Small intestine (tissue), 7 donors: Measurements from ENCODE around the gene SCN4B. TPM values are rescaled to one million over a fixed set of nuclear protein-coding genes. Genes with fewer than 3 reads are reported as not detected.

Experiments used
- DNase-seq, 2 donors: peaks; one replicate each; pipeline versions ENCODE4 v3.0.0 to v3.0.0-alpha.2; 2013
- FAIRE-seq: peaks from 2 replicates; lab custom pipeline; 2012; peaks lifted over from hg19 to GRCh38; lab: Jason Lieb, UNC
- H3K27ac ChIP-seq, 3 donors: one replicate each; pipeline ENCODE4 v1.5.1; 2013; ENCODE audit warnings: low read length in 2 of 3, mild to moderate bottlenecking in 2 of 3, control low read depth in 1 of 3, inconsistent platforms in 1 of 3, low read depth in 1 of 3, moderate library complexity in 1 of 3
- H3K27me3 ChIP-seq, 3 donors: one replicate each; pipeline ENCODE4 v1.6.1; 2013; ENCODE audit warnings: low read length in 3 of 3, inconsistent platforms in 1 of 3; ENCODE audit not compliant: control insufficient read depth in 3 of 3, insufficient read depth in 3 of 3
- H3K36me3 ChIP-seq, 3 donors: one replicate each; pipeline ENCODE4 v1.6.1; 2013; ENCODE audit warnings: low read length in 3 of 3, inconsistent platforms in 1 of 3, low read depth in 1 of 3, mild to moderate bottlenecking in 1 of 3, moderate library complexity in 1 of 3; ENCODE audit not compliant: control insufficient read depth in 3 of 3, insufficient read depth in 2 of 3
- H3K4me1 ChIP-seq, 3 donors: one replicate each; pipeline ENCODE4 v1.6.1; 2013; ENCODE audit warnings: low read length in 2 of 3, inconsistent platforms in 1 of 3, low read depth in 1 of 3, mild to moderate bottlenecking in 1 of 3, moderate library complexity in 1 of 3; ENCODE audit not compliant: control insufficient read depth in 3 of 3, insufficient read depth in 2 of 3
- H3K4me3 ChIP-seq, 3 donors: one replicate each; pipeline ENCODE4 v1.5.1; 2013; ENCODE audit warnings: low read length in 3 of 3, control low read depth in 1 of 3, inconsistent platforms in 1 of 3, low read depth in 1 of 3, mild to moderate bottlenecking in 1 of 3, moderate library complexity in 1 of 3
- H3K9me3 ChIP-seq, 2 donors: one replicate each; pipeline ENCODE4 v1.6.1; 2013; ENCODE audit warnings: low read depth in 1 of 2, low read length in 1 of 2; ENCODE audit not compliant: control insufficient read depth in 2 of 2, insufficient read depth in 1 of 2
- WGBS, 3 donors: extraction: QIAGEN DNeasy Blood & Tissue Kit; methylation state at CpG; one replicate each; pipeline ENCODE4 v1.1.7; 2013; 5-methylcytosine and 5-hydroxymethylcytosine counted together
- polyA plus RNA-seq, 4 donors: library from polyadenylated mRNA; stranded (reverse) in 3 of 4; unstranded in 1 of 4; fragments of 200-250 nt in 3 of 4; fragments of 120-200 nt in 1 of 4; gene quantifications; one replicate each; pipeline versions ENCODE4 v1.2.1 to v1.2.3, GENCODE V29; 2013
- donor health status: healthy with polysubstance abuse.
- donor health status: control.
- donor health status: control.
- donor health status: Bipolar disorder and iron deficiency.
- donor health status: healthy.

SCN4B gene
- polyA plus RNA-seq, 4 donors = 0.45 to 3.8 (median 2.1) TPM

DNA sequence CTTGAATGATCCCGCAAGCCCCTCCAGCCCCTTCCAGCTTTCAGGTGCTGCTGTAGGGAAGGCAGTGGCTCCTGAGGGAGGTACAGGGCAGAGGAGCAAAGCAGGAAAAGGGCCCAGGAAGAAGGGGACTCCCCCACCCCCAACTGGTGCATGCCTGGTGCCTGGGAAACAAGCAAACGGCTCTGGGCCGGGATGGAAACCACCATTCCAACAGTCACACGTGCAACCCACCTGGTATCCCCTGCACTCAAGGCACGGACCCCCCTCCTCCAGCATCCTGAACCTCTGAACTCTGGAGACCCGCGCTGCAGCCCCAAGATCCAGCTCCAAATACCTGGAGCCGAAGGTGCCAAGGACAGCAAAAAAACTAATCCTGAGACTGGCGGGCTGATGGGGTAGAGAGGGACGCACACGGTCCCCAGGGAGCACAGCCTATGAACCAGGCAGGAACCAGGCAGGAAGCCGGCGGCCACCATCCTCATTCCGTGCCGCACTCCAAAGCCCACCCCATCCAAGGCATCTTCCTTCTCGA lies 537 bp downstream of the SCN4B start:
- peak overlapping the region in 2 of 3 donors; percentile 37 to 43 for H3K4me3 ChIP-seq
- peaks cover 11 to 90% (median 32%) of the 10 kb centered on the region in 3 donors for H3K27me3 ChIP-seq
- H3K4me1 ChIP-seq = peaks cover 0 to 46% (median 2%) of the 10 kb centered on the region in 3 donors
- H3K27ac ChIP-seq = no peak overlapping the region
- FAIRE-seq = no peak
- DNase-seq = no peak
- WGBS, 3 donors = 16 to 23% (median 22%) methylated on average over 15 to 16 of the region's 16 CpGs
- peaks cover 0 to 4% of the 10 kb centered on the region in 2 donors for H3K9me3 ChIP-seq
- no peaks in the 10 kb centered on the region for H3K36me3 ChIP-seq

DNA sequence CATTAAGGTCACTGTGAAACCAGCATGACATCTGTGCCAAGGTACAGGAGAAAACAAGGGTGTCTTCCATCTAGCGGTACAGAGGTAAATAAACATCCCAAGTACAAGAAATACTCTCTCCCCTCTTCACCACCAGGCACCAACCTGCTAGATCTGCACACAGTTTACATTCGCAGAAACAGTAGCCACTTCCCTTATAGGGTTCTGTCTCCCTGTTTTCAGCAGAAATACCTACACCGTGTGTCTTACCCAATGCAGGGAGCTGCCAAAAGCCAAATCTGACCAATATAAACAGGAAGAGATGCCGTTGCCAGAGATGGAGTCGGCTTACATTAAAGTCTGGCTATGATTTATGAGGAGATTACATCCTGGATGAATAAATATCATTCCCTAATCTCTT lies 1.2 kb downstream of the SCN4B start:
- no peaks in the 10 kb centered on the region for H3K36me3 ChIP-seq
- DNase-seq (no peak), FAIRE-seq (no peak)
- H3K4me1 ChIP-seq = peaks cover 0 to 39% (median 2%) of the 10 kb centered on the region in 3 donors
- peaks cover 0 to 2% of the 10 kb centered on the region in 2 donors for H3K9me3 ChIP-seq
- no peak overlapping the region for H3K27ac ChIP-seq
- 31 to 48% (median 38%) methylated on average over 5 of the region's 5 CpGs for WGBS, 3 donors
- H3K4me3 ChIP-seq = no peak overlapping the region
- peaks cover 11 to 90% (median 27%) of the 10 kb centered on the region in 3 donors for H3K27me3 ChIP-seq

DNA sequence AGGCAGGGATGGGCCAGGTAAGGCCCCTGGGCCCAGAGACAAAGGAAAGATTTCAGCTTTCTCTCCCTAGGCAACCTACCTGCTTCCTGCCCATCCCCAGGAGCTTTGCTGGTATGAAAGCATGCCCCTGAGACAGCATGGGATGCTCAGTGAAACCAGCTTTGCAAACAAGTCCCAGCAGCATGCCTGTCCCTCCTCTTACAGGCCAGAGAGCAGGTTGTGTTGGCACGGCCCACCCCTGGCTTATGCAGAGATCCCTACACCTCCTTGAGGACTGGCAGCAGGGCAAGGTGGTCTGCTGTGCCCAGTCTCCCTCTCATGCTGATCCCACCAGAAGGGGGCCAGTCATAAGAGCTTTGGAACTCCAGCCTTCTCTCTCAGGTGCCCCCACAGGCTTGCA lies 3.1 kb downstream of the SCN4B start:
- Histone ChIP-seq H3K27ac (no peak overlapping the region), H3K36me3 (no peaks in the 10 kb centered on the region), H3K4me3 (no peak overlapping the region), H3K4me1 (peaks cover 0 to 22% (median 2%) of the 10 kb centered on the region in 3 donors), H3K27me3 (peaks cover 11 to 78% (median 13%) of the 10 kb centered on the region in 3 donors), H3K9me3 (no peaks in the 10 kb centered on the region)
- 69 to 92% (median 73%) methylated on average over 1 of the region's 1 CpG for WGBS, 3 donors
- FAIRE-seq (no peak), DNase-seq (no peak)

DNA sequence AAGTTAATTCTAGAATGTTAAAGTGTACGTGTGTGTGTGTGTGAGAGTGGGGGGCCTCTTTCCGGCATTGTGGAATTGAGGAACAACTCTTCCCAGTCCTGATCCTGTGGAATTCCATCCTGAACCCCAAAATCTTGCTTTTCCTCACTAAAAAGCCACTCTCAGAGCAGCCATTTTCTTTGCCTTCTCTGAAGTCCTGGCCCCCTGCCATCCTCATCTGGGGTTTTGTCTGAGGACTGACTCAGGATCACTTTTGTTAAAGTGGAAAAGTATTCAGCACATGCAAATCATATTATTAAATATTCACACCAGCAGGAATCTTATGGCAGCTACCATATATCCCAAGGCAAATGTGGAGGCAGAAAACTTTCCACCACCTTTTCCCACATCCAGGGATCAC lies 3.8 kb downstream of the SCN4B start:
- Histone ChIP-seq H3K4me3 (no peak overlapping the region), H3K27ac (no peak overlapping the region), H3K9me3 (no peaks in the 10 kb centered on the region), H3K36me3 (no peaks in the 10 kb centered on the region), H3K4me1 (peaks cover 0 to 16% (median 2%) of the 10 kb centered on the region in 3 donors), H3K27me3 (peaks cover 7 to 78% (median 9%) of the 10 kb centered on the region in 3 donors)
- WGBS, 3 donors = 90 to 93% (median 91%) methylated on average over 2 of the region's 2 CpGs
- FAIRE-seq = no peak
- DNase-seq = no peak

DNA sequence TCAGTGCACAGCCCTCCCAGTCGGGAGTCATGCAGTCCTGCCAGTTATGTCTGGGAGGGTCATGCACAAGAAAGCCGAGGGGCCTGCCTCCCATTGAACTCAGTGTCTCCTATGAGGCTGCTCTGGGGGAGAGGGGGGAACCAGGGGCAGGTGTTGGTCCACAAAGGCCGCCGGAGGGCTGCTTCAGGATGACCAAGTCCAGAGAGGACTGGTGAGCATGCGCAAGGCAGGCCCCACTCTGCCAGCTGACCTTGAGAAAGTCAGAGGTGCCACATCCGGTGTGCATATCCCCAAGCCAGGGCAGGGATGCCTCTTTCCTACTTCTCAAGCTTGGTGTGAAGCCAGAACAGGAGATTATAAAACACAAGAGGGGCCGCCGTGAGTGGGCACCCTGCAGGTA lies 4.4 kb downstream of the SCN4B start:
- H3K4me1 ChIP-seq = peaks cover 0 to 11% (median 2%) of the 10 kb centered on the region in 3 donors
- no peaks in the 10 kb centered on the region for H3K9me3 ChIP-seq
- no peaks in the 10 kb centered on the region for H3K36me3 ChIP-seq
- no peak overlapping the region for H3K4me3 ChIP-seq
- no peak overlapping the region for H3K27ac ChIP-seq
- DNase-seq (no peak), FAIRE-seq (no peak)
- 86 to 87% (median 87%) methylated on average over 8 of the region's 8 CpGs for WGBS, 3 donors
- H3K27me3 ChIP-seq = peaks cover 4 to 77% (median 7%) of the 10 kb centered on the region in 3 donors

DNA sequence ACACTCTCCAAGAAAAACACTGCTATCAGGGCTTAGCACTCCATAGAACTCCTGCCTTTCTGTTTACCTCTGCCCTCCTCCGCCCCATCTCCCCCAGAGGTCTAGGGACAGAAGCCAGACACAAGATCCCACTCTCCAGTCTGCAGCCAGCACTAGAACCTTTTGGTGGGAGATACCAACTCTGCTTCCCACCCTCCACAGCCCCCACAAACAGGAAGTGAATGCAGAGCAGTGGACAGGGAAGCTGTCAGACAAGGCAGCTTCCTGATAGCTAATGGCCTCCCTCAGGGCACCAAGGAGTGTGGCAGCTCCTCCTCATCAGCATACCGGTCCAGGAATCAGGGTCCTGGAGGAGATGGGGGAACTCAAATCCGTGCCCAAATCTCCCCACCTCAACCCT lies 5.1 kb downstream of the SCN4B start:
- WGBS, 3 donors = 65 to 69% (median 68%) methylated on average over 3 of the region's 3 CpGs
- peaks cover 0 to 5% (median 0%) of the 10 kb centered on the region in 3 donors for H3K4me1 ChIP-seq
- H3K36me3 ChIP-seq = no peaks in the 10 kb centered on the region
- no peak overlapping the region for H3K4me3 ChIP-seq
- no peaks in the 10 kb centered on the region for H3K9me3 ChIP-seq
- DNase-seq (no peak), FAIRE-seq (no peak)
- H3K27ac ChIP-seq = no peak overlapping the region
- H3K27me3 ChIP-seq = peaks cover 4 to 78% (median 5%) of the 10 kb centered on the region in 3 donors

DNA sequence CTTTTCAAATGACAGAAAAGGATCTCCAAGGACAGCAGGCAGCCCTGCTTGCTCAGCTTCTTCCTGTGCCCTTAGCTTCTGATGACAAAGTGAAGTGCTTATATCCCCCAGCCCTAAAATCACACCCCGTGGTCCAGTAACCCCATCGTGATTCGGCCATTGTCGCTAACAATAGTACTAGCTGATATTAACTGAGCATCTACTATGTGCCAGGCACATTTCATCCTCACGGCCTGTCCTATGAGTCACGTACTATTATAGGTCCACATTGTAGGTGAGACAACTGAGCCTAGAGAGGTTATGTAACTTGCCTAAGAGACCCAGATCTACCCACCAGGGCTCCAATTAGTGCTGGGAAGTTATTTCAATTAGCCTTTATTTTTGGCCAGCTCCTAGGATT lies 6.1 kb downstream of the SCN4B start:
- no peak overlapping the region for H3K4me3 ChIP-seq
- no peaks in the 10 kb centered on the region for H3K36me3 ChIP-seq
- peaks cover 0 to 75% (median 1%) of the 10 kb centered on the region in 3 donors for H3K27me3 ChIP-seq
- no peak for DNase-seq
- no peak for FAIRE-seq
- no peaks in the 10 kb centered on the region for H3K9me3 ChIP-seq
- H3K4me1 ChIP-seq = no peaks in the 10 kb centered on the region
- no peak overlapping the region for H3K27ac ChIP-seq
- 89 to 93% (median 91%) methylated on average over 6 of the region's 6 CpGs for WGBS, 3 donors

DNA sequence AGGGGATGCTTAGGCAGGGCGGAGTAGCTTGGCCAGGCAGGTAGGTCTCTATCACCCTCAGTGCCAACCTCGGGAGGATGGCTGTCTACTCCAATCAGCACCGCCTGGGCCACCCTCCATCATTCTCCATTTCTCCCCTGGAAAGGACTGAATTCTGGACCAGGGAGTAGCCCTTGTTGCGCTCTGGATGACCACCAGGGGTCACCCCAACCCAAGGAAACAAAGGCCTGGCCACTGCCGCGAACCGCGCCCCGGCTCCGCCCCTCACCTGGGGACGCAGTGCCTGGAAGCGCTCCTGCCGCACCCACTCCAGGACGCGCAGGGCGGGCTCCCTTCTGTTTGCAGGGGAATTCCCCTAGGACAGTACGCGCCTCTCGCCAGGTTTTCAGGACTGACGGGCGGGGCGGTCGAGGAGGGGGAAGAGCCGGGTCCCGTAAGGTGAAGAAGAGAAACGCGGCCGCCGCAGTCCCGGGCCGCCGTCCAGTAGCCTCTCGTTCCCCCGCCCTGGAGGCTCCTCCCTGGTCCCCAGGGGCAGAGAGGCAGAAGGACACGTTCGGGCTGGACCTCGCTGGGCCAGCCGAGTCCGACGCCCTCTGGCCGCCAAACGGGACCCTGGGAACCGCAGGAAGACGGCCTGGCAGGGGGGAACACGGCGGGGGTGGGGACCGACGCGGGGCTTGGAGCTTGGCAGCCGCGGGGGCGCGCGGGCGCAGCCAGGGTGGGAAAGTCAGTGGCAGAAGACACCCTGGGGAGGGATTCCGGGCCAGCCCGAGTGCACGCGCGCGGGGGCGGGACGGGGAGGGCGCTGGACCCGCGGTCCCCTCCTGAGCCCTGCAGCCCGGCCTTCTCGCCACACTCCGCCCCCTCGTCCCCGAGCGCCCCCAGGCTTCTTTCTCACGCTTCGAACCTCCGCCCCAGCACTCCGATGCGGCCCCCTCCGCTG lies 7.1 kb downstream of the SCN4B start:
- DNase-seq (peak; percentile 91 to 94), FAIRE-seq (no peak)
- Histone ChIP-seq H3K4me1 (no peaks in the 10 kb centered on the region), H3K9me3 (no peaks in the 10 kb centered on the region), H3K27ac (no peak overlapping the region), H3K27me3 (peaks cover 0 to 69% (median 1%) of the 10 kb centered on the region in 3 donors), H3K4me3 (peak overlapping the region; percentile 26 to 62 (median 40)), H3K36me3 (no peaks in the 10 kb centered on the region)
- WGBS, 3 donors = 1 to 2% (median 2%) methylated on average over 53 to 78 of the region's 78 CpGs
